ENCODE data around the gene RHNO1. TPM values are rescaled to one million over a fixed set of nuclear protein-coding genes. Genes with fewer than 3 reads are reported as not detected.

Gene RHNO1
- total RNA-seq, 1 experiment from 2014 or later: 49.5 TPM

GRCh38 chr12:2841056-2841650, 35.9 kb upstream of the RHNO1 start:
- TF ChIP-seq ZNF317 (CRISPR knock-in tag; IDR thresholded peaks at IDR 0.05; ENCODE audit: borderline replicate concordance, low read depth) (no peak), FOXK1 (CRISPR knock-in tag; IDR thresholded peaks at IDR 0.05) (no peak), HMGA2 (CRISPR knock-in tag; IDR thresholded peaks at IDR 0.05) (no peak), IRF1 (CRISPR knock-in tag; IDR thresholded peaks at IDR 0.05) (no peak), ETV6 (CRISPR knock-in tag; IDR thresholded peaks at IDR 0.05) (no peak), ZNF281 (CRISPR knock-in tag; IDR thresholded peaks at IDR 0.05) (no peak), GTF2I (CRISPR knock-in tag; conservative IDR thresholded peaks at IDR 0.05) (no peak), ZNF121 (CRISPR knock-in tag; IDR thresholded peaks at IDR 0.05) (no peak)
- TF ChIP-seq, protein P1, sequence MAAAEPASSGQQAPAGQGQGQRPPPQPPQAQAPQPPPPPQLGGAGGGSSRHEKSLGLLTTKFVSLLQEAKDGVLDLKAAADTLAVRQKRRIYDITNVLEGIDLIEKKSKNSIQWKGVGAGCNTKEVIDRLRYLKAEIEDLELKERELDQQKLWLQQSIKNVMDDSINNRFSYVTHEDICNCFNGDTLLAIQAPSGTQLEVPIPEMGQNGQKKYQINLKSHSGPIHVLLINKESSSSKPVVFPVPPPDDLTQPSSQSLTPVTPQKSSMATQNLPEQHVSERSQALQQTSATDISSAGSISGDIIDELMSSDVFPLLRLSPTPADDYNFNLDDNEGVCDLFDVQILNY (CRISPR knock-in tag; IDR thresholded peaks at IDR 0.05): no peak
- TF ChIP-seq, protein P2, sequence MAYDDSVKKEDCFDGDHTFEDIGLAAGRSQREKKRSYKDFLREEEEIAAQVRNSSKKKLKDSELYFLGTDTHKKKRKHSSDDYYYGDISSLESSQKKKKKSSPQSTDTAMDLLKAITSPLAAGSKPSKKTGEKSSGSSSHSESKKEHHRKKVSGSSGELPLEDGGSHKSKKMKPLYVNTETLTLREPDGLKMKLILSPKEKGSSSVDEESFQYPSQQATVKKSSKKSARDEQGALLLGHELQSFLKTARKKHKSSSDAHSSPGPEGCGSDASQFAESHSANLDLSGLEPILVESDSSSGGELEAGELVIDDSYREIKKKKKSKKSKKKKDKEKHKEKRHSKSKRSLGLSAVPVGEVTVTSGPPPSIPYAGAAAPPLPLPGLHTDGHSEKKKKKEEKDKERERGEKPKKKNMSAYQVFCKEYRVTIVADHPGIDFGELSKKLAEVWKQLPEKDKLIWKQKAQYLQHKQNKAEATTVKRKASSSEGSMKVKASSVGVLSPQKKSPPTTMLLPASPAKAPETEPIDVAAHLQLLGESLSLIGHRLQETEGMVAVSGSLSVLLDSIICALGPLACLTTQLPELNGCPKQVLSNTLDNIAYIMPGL (CRISPR knock-in tag; IDR thresholded peaks at IDR 0.05): no peak
- DNase-seq (ENCODE audit: low spot score) (no peak), ATAC-seq (no peak)
- Mint-ChIP-seq H3K27ac (no peak overlapping the region), H3K27me3 (ENCODE audit: low read depth) (no peaks in the 10 kb centered on the region), H3K4me3 (no peak overlapping the region), H3K36me3 (peaks cover 10% of the 10 kb centered on the region), H3K9me3 (no peaks in the 10 kb centered on the region), H3K4me1 (peaks cover 3% of the 10 kb centered on the region)
- CTCF ChIA-PET: interaction anchor here (1.1 to 1.7 kb wide), 2 partner anchors 13 to 41 kb away, joined by 4 to 5 read pairs; no protein-coding TSS in a partner anchor
- POLR2A ChIA-PET: no interaction called here

GRCh38 chr12:2842948-2843347, 34.1 kb upstream of the RHNO1 start:
- no peak for ATAC-seq
- POLR2A ChIA-PET: no interaction called here
- peaks cover 10% of the 10 kb centered on the region for H3K36me3 Mint-ChIP-seq
- H3K27ac Mint-ChIP-seq: no peak overlapping the region
- H3K27me3 Mint-ChIP-seq (ENCODE audit: low read depth): no peaks in the 10 kb centered on the region
- no peak for DNase-seq (ENCODE audit: low spot score)
- peaks cover 11% of the 10 kb centered on the region for H3K4me1 Mint-ChIP-seq
- H3K4me3 Mint-ChIP-seq: no peak overlapping the region
- no peaks in the 10 kb centered on the region for H3K9me3 Mint-ChIP-seq
- CTCF ChIA-PET: interaction anchor here (1.2 to 1.5 kb wide), 2 partner anchors 11 to 59 kb away, joined by 5 to 8 read pairs; no protein-coding TSS in a partner anchor
- TF ChIP-seq ZBTB43 (CRISPR knock-in tag; IDR thresholded peaks at IDR 0.05): no peak
- TF ChIP-seq ZNF416 (CRISPR knock-in tag; IDR thresholded peaks at IDR 0.05): no peak
- no peak for TF ChIP-seq CBFB (CRISPR knock-in tag; IDR thresholded peaks at IDR 0.05; ENCODE audit: low read depth)
- no peak for TF ChIP-seq GTF2I (CRISPR knock-in tag; conservative IDR thresholded peaks at IDR 0.05)
- TF ChIP-seq, protein P3, sequence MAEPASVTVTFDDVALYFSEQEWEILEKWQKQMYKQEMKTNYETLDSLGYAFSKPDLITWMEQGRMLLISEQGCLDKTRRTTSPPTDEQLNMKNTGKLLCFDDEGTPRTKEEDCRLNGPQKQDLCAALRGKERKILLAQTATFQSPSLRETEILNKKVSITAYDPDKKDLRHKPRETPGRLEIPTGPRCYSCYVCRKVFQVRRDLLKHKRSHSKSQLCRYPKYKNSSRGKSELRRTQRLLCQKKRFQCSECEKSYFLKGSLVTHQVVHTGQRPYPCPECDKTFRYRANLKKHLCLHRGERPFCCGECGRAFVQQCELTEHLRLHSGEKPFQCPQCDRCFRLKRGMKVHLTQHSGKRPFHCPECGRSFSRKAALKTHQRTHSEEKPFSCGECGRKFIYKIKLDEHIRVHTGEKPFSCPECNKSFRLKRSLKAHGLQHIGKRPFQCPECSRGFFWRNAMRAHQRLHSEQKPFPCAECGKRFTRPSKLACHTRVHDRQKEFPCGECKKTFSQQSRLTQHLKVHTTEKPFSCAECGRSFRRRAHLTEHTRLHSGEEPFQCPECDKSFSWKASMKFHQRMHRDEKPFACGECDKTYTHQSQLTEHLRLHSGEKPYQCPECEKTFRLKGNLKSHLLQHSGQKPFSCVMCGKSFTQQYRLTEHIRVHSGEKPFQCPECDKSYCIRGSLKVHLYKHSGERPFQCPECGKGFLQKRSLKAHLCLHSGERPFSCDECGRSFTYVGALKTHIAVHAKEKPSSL (CRISPR knock-in tag; conservative IDR thresholded peaks at IDR 0.05): no peak
- TF ChIP-seq NR1H2 (CRISPR knock-in tag; IDR thresholded peaks at IDR 0.05): no peak
- no peak for TF ChIP-seq MYBL2 (CRISPR knock-in tag; IDR thresholded peaks at IDR 0.05)
- TF ChIP-seq, protein P4, sequence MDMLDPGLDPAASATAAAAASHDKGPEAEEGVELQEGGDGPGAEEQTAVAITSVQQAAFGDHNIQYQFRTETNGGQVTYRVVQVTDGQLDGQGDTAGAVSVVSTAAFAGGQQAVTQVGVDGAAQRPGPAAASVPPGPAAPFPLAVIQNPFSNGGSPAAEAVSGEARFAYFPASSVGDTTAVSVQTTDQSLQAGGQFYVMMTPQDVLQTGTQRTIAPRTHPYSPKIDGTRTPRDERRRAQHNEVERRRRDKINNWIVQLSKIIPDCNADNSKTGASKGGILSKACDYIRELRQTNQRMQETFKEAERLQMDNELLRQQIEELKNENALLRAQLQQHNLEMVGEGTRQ (CRISPR knock-in tag; IDR thresholded peaks at IDR 0.05): no peak
- TF ChIP-seq ZNF396 (CRISPR knock-in tag; IDR thresholded peaks at IDR 0.05; ENCODE audit: borderline replicate concordance): no peak
- no peak for TF ChIP-seq SMAD4 (CRISPR knock-in tag; IDR thresholded peaks at IDR 0.05)
- no peak for TF ChIP-seq ZBTB21 (CRISPR knock-in tag; IDR thresholded peaks at IDR 0.05; ENCODE audit: borderline replicate concordance)
- TF ChIP-seq, protein P5, sequence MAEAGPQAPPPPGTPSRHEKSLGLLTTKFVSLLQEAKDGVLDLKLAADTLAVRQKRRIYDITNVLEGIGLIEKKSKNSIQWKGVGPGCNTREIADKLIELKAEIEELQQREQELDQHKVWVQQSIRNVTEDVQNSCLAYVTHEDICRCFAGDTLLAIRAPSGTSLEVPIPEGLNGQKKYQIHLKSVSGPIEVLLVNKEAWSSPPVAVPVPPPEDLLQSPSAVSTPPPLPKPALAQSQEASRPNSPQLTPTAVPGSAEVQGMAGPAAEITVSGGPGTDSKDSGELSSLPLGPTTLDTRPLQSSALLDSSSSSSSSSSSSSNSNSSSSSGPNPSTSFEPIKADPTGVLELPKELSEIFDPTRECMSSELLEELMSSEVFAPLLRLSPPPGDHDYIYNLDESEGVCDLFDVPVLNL (CRISPR knock-in tag; IDR thresholded peaks at IDR 0.05; ENCODE audit: borderline replicate concordance, low read depth): no peak
- TF ChIP-seq HMGA2 (CRISPR knock-in tag; IDR thresholded peaks at IDR 0.05): no peak
- no peak for TF ChIP-seq JAZF1 (CRISPR knock-in tag; IDR thresholded peaks at IDR 0.05)
- no peak for TF ChIP-seq ZNF138 (CRISPR knock-in tag; conservative IDR thresholded peaks at IDR 0.05)

All from WTC11 (cell line).